ENCODE results near the gene CEACAM21.

Gene CEACAM21

GRCh38 chr19:41620171-41620570, 44.2 kb downstream of the CEACAM21 start:
- DNase-seq, result no peak

- DNase-seq, result no peak
These were observed 45.3 kb downstream of the CEACAM21 start for GRCh38 chr19:41621226-41621625.

GRCh38 chr19:41621654-41622053, 45.7 kb downstream of the CEACAM21 start:
- DNase-seq, result no peak

GRCh38 chr19:41623360-41623759, 47.4 kb downstream of the CEACAM21 start:
- DNase-seq, result no peak

- no peak for DNase-seq
These were observed 48.5 kb downstream of the CEACAM21 start for GRCh38 chr19:41624515-41624914.

- no peak for DNase-seq
These were observed 49.0 kb downstream of the CEACAM21 start for GRCh38 chr19:41624937-41625336.

GRCh38 chr19:41626278-41626677, 50.3 kb downstream of the CEACAM21 start:
- no peak for DNase-seq

GRCh38 chr19:41626877-41627276, 50.9 kb downstream of the CEACAM21 start, which contains the start of gene CEACAM4:
Gene CEACAM4, minus strand, starts transcription at chr19:41627074. Its CDS starts 111 bp downstream, at chr19:41626963.
- DNase-seq, result no peak

- DNase-seq, result no peak
These were observed 52.2 kb downstream of the CEACAM21 start for GRCh38 chr19:41627966-41628675.
